Measurements from ENCODE around the gene HUNK. TPM values are rescaled to one million over a fixed set of nuclear protein-coding genes. Genes with fewer than 3 reads are reported as not detected.
"Not testable (repeated sequence)": the region's sequence is repeated elsewhere in the genome, so short reads cannot be mapped to it uniquely, and the experiment has no call there.

Gene HUNK
- total RNA-seq, 2 donors from 2014 or later, result 0.35 TPM; not detected in 1

DNA sequence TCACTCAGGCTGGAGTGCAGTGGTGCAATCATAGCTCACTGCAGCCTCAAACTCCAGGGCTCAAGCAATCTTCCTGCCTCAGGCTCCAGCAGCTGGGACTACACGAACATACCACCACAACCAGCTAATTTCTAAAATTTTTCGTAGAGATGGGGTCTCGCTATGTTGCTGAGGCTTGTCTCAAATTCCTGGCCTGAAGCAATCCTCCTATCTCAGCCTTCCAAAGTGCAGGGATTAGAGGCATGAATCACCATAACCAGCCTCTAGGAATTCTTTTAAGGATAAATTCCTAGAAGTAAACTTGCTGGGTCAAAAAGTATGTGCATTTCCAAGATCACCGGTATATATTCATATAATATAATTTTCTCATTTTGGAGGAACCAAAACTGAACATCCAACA is 17.6 kb upstream of the HUNK start:
- H3K27me3 Mint-ChIP-seq (ENCODE audit: low read depth), result peaks cover 6% of the 10 kb centered on the region
- no peak for DNase-seq
- no peak overlapping the region for H3K4me3 Mint-ChIP-seq
- no peaks in the 10 kb centered on the region for H3K36me3 Mint-ChIP-seq (ENCODE audit: insufficient read depth in 2 of 2)
- H3K9me3 Mint-ChIP-seq, result peaks cover 0 to 1% of the 10 kb centered on the region in 2 donors
- ATAC-seq (replicated peaks in 1 of 2), result no peak
- H3K4me1 Mint-ChIP-seq (ENCODE audit: low read depth), result no peaks in the 10 kb centered on the region
- no peak overlapping the region for H3K27ac Mint-ChIP-seq

DNA sequence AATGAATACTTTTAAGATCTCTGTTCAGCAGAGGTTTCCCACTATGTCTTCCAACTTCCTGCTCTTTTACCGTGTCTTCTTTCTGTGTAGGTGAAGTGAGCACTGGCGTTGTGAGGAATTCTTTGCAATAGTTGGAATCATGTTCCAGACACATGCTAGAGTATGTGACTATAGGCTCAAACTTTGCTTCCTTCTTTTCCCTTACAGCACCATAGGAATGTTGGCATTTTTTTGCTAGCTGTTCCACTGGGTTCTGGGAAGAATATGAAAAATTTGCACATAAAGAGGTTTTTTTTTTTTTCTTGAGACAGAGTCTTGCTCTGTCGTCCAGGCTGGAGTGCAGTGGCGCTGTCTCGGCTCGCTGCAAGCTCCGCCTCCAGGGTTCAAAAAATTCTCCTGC is 15.7 kb upstream of the HUNK start:
- no peak overlapping the region for H3K27ac Mint-ChIP-seq
- H3K4me3 Mint-ChIP-seq, result no peak overlapping the region
- H3K27me3 Mint-ChIP-seq (ENCODE audit: low read depth), result peaks cover 14% of the 10 kb centered on the region
- DNase-seq, result no peak
- H3K36me3 Mint-ChIP-seq (ENCODE audit: insufficient read depth in 2 of 2), result no peaks in the 10 kb centered on the region
- H3K4me1 Mint-ChIP-seq (ENCODE audit: low read depth), result no peaks in the 10 kb centered on the region
- no peak for ATAC-seq (replicated peaks in 1 of 2)
- H3K9me3 Mint-ChIP-seq, result peaks cover 0 to 1% of the 10 kb centered on the region in 2 donors

DNA sequence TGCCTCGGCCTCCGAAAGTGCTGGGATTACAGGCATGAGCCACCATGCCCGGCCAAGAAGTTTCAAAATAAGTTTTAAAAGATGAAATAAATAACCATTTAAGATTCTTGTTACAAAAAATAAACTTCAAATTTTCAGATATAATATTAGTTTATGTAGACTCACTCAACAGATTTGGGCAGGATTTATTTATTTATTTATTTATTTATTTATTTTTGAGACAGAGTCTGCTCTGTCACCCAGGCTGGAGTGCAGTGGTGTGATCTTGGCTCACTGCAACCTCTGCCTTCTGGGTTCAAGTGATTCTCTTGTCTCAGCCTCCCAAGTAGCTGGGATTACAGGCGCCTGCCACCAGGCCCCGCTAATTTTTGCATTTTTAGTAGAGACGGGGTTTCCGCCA is 15.2 kb upstream of the HUNK start:
- not testable (repeated sequence) for H3K27ac Mint-ChIP-seq; H3K4me1 Mint-ChIP-seq (ENCODE audit: low read depth); H3K36me3 Mint-ChIP-seq (ENCODE audit: insufficient read depth in 2 of 2); ATAC-seq (replicated peaks in 1 of 2); H3K9me3 Mint-ChIP-seq; H3K4me3 Mint-ChIP-seq; DNase-seq
- H3K27me3 Mint-ChIP-seq (ENCODE audit: low read depth), result peaks cover 14% of the 10 kb centered on the region

DNA sequence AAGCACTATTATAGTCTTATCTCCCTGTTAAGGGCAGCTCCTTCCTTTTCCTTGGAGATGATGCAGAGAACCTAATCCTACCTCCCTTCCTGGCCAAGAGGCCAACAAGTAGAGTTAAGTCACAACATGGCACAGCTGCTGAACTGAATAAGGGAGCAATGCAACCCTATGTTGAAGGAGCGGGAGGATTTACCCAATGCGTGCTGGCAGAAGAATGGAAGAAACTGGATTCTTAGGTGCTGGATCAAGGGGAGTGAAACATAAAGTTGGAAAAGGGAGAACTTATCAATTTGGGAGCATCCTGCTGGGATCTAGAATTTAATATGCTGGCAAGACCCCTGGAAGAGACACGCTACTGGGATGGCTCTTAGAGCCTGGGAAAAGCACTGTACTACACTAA is 12.0 kb upstream of the HUNK start:
- no peaks in the 10 kb centered on the region for H3K4me1 Mint-ChIP-seq (ENCODE audit: low read depth)
- H3K9me3 Mint-ChIP-seq, result no peaks in the 10 kb centered on the region
- no peak overlapping the region for H3K27ac Mint-ChIP-seq
- DNase-seq, result no peak
- ATAC-seq (replicated peaks in 1 of 2), result no peak
- no peaks in the 10 kb centered on the region for H3K36me3 Mint-ChIP-seq (ENCODE audit: insufficient read depth in 2 of 2)
- peaks cover 14% of the 10 kb centered on the region for H3K27me3 Mint-ChIP-seq (ENCODE audit: low read depth)
- no peak overlapping the region for H3K4me3 Mint-ChIP-seq

DNA sequence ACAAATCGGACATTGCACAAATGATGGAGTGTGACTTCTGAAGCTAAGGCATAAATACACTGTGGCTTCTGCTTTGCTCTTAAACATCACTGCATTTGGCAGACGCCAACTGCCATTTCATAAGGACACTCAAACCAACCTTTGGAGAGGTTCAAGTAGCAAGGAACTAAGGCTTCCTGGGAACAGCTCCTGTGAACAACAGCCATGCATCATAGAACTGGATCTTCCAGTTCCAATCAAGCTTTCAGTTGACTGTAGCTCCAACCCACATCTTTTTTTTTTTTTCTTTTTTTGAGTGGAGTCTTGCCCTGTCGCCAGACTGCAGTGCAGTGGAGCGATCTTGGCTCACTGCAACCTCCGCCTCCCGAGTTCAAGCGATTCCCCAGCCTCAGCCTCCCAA is 10.7 kb upstream of the HUNK start:
- peaks cover 14% of the 10 kb centered on the region for H3K27me3 Mint-ChIP-seq (ENCODE audit: low read depth)
- H3K4me1 Mint-ChIP-seq (ENCODE audit: low read depth), result no peaks in the 10 kb centered on the region
- no peak overlapping the region for H3K27ac Mint-ChIP-seq
- no peak for DNase-seq
- no peaks in the 10 kb centered on the region for H3K36me3 Mint-ChIP-seq (ENCODE audit: insufficient read depth in 2 of 2)
- no peak for ATAC-seq (replicated peaks in 1 of 2)
- H3K9me3 Mint-ChIP-seq, result no peaks in the 10 kb centered on the region
- H3K4me3 Mint-ChIP-seq, result no peak overlapping the region

DNA sequence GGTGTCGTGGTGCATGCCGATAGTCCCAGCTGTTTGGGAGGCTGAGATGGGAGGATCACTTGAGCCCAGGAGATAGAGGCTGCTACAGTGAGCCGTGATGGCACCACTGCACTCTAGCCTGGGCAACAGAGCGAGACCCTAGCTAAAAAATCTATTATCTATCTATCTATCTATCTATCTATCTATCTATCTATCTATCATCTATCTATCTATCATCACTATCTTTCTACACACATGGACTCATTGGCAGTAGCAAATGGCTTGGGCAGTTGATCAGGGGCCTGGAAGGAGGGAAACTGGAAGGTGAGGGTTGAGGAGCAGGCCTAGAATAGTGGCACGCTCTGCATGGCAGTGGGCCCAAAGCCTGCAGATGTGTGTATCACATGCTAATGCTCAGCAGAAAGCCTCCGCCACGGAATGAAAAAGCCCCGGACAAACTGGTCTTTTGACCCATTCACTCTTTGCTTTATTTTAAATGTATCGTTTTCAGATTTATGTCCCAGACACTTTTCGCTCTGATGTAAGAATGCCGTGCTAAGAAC is 7.3 kb upstream of the HUNK start:
- peaks cover 30% of the 10 kb centered on the region for H3K27me3 Mint-ChIP-seq (ENCODE audit: low read depth)
- no peak for DNase-seq
- H3K9me3 Mint-ChIP-seq, result no peaks in the 10 kb centered on the region
- no peaks in the 10 kb centered on the region for H3K4me1 Mint-ChIP-seq (ENCODE audit: low read depth)
- no peaks in the 10 kb centered on the region for H3K36me3 Mint-ChIP-seq (ENCODE audit: insufficient read depth in 2 of 2)
- ATAC-seq (replicated peaks in 1 of 2), result no peak
- no peak overlapping the region for H3K27ac Mint-ChIP-seq
- H3K4me3 Mint-ChIP-seq, result no peak overlapping the region

DNA sequence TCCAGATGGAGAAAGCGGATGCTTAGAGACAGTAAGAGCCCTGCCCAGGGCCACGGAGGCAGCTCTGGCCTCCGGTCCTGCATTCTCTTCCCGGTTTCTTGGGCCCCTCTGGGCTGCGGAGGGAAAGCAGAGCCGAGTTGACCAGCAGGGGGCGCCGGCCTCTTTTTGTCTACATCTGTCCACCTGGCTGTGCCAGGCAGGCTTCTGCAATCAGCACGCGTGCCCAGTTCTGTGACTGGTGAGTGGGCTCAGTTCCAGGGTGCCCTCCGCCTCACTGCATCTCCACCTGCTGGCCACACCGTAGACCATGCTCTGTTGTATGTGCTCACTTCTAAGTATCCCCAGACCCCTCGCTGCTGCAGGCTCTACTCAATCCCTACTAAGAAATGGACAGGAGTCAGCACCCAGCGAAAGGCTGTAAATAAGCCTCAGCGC is 6.7 kb upstream of the HUNK start:
- Mint-ChIP-seq H3K27me3 (ENCODE audit: low read depth) (peaks cover 27% of the 10 kb centered on the region), H3K4me1 (ENCODE audit: low read depth) (no peaks in the 10 kb centered on the region), H3K27ac (no peak overlapping the region), H3K4me3 (no peak overlapping the region), H3K9me3 (no peaks in the 10 kb centered on the region), H3K36me3 (ENCODE audit: insufficient read depth in 2 of 2) (no peaks in the 10 kb centered on the region)
- peak; percentile 78 to 81 for DNase-seq
- ATAC-seq (replicated peaks in 1 of 2), result peak; percentile 84 to 89

DNA sequence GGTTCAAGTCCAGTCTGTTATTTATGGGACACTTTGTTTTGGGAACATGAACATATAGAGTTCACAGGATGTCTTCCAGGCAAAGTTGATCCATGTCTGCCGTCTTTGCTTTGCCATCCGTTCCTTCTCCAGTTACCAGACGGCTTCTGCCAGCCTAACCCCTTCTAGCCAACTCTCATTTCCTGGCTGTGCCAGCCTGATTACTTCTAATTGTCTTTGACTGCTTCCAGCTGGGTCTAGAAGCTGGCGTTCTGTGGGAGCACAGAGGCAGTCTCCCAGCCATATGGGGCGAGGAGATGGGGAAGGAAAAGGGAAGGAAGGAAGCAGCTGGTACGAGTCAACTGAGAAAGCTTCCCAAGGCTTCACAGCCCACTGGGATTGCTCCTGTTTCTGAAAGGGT is 3.1 kb upstream of the HUNK start:
- Mint-ChIP-seq H3K4me3 (no peak overlapping the region), H3K27me3 (ENCODE audit: low read depth) (peaks cover 41% of the 10 kb centered on the region), H3K27ac (no peak overlapping the region), H3K36me3 (ENCODE audit: insufficient read depth in 2 of 2) (no peaks in the 10 kb centered on the region), H3K9me3 (no peaks in the 10 kb centered on the region), H3K4me1 (ENCODE audit: low read depth) (peaks cover 7% of the 10 kb centered on the region)
- DNase-seq, result no peak
- ATAC-seq (replicated peaks in 1 of 2), result no peak

DNA sequence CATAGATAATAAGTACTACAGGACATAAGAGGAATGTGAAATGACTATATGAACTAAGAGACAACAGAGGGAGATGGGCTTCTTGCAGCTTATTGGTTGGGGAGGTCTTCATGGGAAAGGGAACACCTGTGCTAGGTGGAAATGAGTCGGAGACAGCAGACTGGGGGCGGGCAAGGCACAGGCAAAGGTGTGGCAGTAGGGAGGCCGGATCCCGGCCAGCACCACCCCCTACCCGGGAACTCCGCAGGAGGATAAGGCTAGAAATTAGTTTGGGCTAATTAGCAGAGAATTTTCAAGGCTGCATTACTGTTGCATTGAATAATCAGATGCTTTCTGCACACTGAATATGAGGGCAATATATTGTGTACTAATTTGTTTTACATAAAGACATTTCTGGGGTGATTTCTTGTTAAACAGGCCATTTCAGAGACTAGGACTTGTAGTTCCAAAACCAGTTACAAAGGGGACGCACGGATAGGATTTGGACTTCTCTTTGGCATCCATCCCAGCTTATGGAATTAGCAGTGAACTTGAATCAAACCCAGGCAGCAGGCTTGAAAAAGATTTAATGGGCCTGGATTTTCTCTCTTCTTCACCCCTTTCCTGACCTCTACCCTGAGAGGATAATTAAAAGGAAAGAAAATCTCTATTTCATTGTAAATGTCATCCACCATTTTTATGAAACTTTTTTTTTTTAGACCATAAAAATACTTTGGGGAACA is 2.2 kb upstream of the HUNK start:
- Mint-ChIP-seq H3K36me3 (ENCODE audit: insufficient read depth in 2 of 2) (no peaks in the 10 kb centered on the region), H3K27ac (no peak overlapping the region), H3K9me3 (no peaks in the 10 kb centered on the region), H3K4me3 (no peak overlapping the region), H3K27me3 (ENCODE audit: low read depth) (peaks cover 50% of the 10 kb centered on the region), H3K4me1 (ENCODE audit: low read depth) (peaks cover 7% of the 10 kb centered on the region)
- ATAC-seq (replicated peaks in 1 of 2), result no peak
- DNase-seq, result no peak

DNA sequence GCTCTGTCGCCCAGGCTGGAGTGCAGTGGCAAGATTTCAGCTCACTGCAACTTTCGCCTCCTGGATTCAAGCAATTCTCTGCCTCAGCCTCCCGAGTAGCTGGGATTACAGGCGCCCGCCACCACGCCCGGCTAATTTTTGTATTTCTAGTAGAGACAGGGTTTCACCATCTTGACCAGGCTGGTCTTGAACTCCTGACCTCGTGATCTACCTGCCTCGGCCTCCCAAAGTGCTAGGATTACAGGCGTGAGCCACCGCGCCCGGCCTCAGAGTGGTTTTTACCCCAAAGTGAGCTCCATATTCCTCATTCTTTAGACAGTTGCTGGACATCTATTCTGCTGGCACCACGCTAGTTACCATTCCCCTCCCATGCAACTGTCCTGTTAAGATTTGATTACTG is 1.4 kb upstream of the HUNK start:
- Mint-ChIP-seq H3K4me3 (peak overlapping the region in 1 of 2 donors; percentile 80), H3K27me3 (ENCODE audit: low read depth) (peaks cover 57% of the 10 kb centered on the region)
- H3K4me1 Mint-ChIP-seq (ENCODE audit: low read depth); DNase-seq; H3K9me3 Mint-ChIP-seq; ATAC-seq (replicated peaks in 1 of 2); H3K27ac Mint-ChIP-seq; H3K36me3 Mint-ChIP-seq (ENCODE audit: insufficient read depth in 2 of 2): not testable (repeated sequence)

DNA sequence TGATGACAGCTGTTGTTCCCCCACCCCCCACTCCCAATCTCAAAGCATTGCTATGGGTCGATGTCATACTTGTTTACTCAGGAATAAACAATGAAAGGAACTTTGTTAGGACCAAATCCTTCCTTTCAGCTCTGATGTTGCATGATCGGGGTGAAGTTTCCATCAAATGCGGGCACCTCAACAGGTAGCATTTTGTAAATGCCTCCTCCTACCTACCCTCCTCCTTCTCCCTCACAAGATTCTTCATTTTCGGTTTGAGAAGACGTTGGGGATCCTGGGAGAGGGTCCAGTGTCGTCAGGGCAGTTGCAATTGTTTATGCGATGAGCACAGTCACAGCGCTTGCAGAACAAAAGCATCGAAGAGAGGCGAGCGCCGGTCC is 758 bp upstream of the HUNK start:
- Mint-ChIP-seq H3K27me3 (ENCODE audit: low read depth) (peaks cover 59% of the 10 kb centered on the region), H3K9me3 (no peaks in the 10 kb centered on the region), H3K27ac (no peak overlapping the region), H3K4me1 (ENCODE audit: low read depth) (peaks cover 7% of the 10 kb centered on the region), H3K4me3 (peak overlapping the region; percentile 80 to 81), H3K36me3 (ENCODE audit: insufficient read depth in 2 of 2) (no peaks in the 10 kb centered on the region)
- DNase-seq, result no peak
- ATAC-seq (replicated peaks in 1 of 2), result no peak

DNA sequence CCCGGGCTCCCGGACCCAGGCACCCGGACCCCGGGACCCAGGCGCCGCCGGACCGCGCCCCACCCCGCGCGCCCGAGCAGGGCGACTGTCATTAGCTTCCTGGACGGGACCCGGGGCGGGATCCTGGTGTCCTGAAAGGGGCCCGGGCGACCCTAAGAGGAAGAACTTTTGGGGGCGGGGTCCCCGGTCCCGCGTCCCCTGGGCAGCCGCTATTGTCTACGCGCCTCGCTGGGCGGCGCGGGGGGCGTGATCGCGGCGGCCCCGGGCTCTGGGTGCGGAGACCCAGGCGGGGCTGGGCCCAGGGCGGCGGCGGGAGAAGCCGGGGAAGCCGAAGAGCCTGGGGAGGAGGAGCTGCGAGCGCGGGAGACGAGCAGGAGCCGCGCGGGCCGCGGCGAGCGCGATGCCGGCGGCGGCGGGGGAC is 465 bp downstream of the HUNK start:
- DNase-seq (no peak), ATAC-seq (replicated peaks in 1 of 2) (peak in 1 of 2 donors; percentile 35)
- Mint-ChIP-seq H3K9me3 (no peaks in the 10 kb centered on the region), H3K4me1 (ENCODE audit: low read depth) (peaks cover 7% of the 10 kb centered on the region), H3K27me3 (ENCODE audit: low read depth) (peaks cover 65% of the 10 kb centered on the region), H3K4me3 (peak overlapping the region in 1 of 2 donors; percentile 52), H3K36me3 (ENCODE audit: insufficient read depth in 2 of 2) (no peaks in the 10 kb centered on the region), H3K27ac (no peak overlapping the region)

DNA sequence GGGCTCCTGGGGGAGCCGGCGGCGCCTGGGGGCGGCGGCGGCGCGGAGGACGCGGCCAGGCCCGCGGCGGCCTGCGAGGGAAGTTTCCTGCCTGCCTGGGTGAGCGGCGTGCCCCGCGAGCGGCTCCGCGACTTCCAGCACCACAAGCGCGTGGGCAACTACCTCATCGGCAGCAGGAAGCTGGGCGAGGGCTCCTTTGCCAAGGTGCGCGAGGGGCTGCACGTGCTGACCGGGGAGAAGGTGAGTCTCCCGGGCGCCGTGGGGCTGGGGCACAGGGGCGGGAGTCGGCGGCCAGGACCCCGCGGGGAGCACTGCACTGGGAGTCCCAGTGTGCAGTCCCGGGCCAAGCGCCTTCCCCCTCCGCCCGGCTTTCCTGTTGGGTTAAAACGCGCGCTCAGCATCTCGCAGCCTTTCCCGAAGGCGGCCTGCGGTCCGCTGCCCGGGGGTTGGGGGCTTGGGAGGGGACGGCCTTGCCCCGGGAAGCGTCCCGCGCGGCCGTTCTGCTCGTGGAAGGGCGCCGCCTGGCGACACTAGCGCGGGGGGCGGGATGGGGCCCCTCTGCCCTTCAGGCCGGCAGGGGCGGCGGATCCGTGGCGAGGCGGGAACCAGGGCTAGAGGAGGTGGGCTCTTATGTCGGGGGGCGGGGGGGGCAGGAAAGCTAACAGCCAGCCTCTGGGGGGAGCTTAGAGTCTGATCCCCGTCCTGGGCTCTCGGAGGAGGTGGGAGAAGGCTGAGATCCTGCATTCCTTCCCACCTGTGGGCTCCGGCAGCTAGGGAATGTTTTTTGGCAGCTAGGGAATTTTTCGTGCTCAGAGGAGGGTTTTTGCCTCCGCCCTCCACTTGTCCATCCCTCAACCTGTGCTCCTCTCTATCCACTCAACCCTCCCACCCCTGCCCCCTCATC is 1.1 kb downstream of the HUNK start:
- no peak overlapping the region for H3K27ac Mint-ChIP-seq
- H3K4me3 Mint-ChIP-seq, result peak overlapping the region; percentile 61 to 72
- H3K9me3 Mint-ChIP-seq, result no peaks in the 10 kb centered on the region
- peak; percentile 62 to 74 for DNase-seq
- peaks cover 60% of the 10 kb centered on the region for H3K27me3 Mint-ChIP-seq (ENCODE audit: low read depth)
- no peaks in the 10 kb centered on the region for H3K36me3 Mint-ChIP-seq (ENCODE audit: insufficient read depth in 2 of 2)
- peak; percentile 66 to 68 for ATAC-seq (replicated peaks in 1 of 2)
- H3K4me1 Mint-ChIP-seq (ENCODE audit: low read depth), result peaks cover 7% of the 10 kb centered on the region

All from activated T-cell treated with anti-CD3 and anti-CD28 coated beads, Interleukin-2, amount 50 U/mL, for 72 hours (primary cell).